ENCODE data around the gene SYNE2.
"Not testable (repeated sequence)": the region's sequence is repeated elsewhere in the genome, so short reads cannot be mapped to it uniquely, and the experiment has no call there.

DNA sequence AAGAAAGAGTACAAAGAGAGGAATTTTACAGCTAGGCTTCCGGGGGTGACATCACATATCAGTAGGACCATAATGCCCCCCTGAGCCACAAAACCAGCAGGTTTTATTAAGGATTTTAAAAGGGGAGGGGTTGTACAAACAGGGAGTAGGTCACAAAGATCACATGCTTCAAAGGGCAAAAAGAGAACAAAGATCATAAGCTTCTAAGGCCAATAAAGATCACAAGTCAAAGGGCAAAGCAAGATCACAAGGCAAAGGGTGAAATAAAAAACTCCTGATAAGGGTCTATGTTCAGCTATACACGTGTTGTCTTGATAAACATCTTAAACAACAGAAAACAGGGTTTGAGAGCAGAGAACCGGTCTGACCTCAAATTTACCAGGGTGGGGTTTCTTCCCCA, 41.1 kb upstream of the SYNE2 start:
- TF ChIP-seq, protein P1, sequence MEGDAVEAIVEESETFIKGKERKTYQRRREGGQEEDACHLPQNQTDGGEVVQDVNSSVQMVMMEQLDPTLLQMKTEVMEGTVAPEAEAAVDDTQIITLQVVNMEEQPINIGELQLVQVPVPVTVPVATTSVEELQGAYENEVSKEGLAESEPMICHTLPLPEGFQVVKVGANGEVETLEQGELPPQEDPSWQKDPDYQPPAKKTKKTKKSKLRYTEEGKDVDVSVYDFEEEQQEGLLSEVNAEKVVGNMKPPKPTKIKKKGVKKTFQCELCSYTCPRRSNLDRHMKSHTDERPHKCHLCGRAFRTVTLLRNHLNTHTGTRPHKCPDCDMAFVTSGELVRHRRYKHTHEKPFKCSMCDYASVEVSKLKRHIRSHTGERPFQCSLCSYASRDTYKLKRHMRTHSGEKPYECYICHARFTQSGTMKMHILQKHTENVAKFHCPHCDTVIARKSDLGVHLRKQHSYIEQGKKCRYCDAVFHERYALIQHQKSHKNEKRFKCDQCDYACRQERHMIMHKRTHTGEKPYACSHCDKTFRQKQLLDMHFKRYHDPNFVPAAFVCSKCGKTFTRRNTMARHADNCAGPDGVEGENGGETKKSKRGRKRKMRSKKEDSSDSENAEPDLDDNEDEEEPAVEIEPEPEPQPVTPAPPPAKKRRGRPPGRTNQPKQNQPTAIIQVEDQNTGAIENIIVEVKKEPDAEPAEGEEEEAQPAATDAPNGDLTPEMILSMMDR (IDR thresholded peaks at IDR 0.05; ENCODE audit: insufficient read depth, low read length, poor library complexity, severe bottlenecking) = not testable (repeated sequence)
- not testable (repeated sequence) for TF ChIP-seq EZH2phosphoT487 (conservative IDR thresholded peaks at IDR 0.05; ENCODE audit: low read length)

Data from SU-DHL-6 (cell line).